Endothelial cell (in vitro differentiated cells): ENCODE results near the gene ANAPC10. TPM values are rescaled to one million over a fixed set of nuclear protein-coding genes. Genes with fewer than 3 reads are reported as not detected.

Experiments
- DNase-seq: peaks from one replicate; pipeline ENCODE4 v3.0.0; 2021; ENCODE audit warnings: low spot score
- H3K27ac Mint-ChIP-seq: one replicate; pipeline ENCODE4 v1.8.0; 2021; ENCODE audit warnings: mixed read lengths, inconsistent platforms; ENCODE audit not compliant: unreplicated experiment
- H3K27me3 Mint-ChIP-seq: one replicate; pipeline ENCODE4 v1.8.0; 2021; ENCODE audit warnings: mild to moderate bottlenecking, moderate library complexity, mixed read lengths, inconsistent platforms; ENCODE audit not compliant: unreplicated experiment
- H3K36me3 Mint-ChIP-seq: one replicate; pipeline ENCODE4 v1.8.0; 2021; ENCODE audit warnings: mild to moderate bottlenecking, low read depth, mixed read lengths, inconsistent platforms; ENCODE audit not compliant: unreplicated experiment
- H3K4me1 Mint-ChIP-seq: one replicate; pipeline ENCODE4 v1.8.0; 2021; ENCODE audit warnings: mild to moderate bottlenecking, mixed read lengths, inconsistent platforms; ENCODE audit not compliant: unreplicated experiment
- H3K4me3 Mint-ChIP-seq: one replicate; pipeline ENCODE4 v1.8.0; 2021; ENCODE audit warnings: mild to moderate bottlenecking, mixed read lengths, inconsistent platforms; ENCODE audit not compliant: unreplicated experiment
- H3K9me3 Mint-ChIP-seq: one replicate; pipeline ENCODE4 v1.8.0; 2021; ENCODE audit warnings: mixed read lengths, inconsistent platforms; ENCODE audit not compliant: unreplicated experiment
- CTCF ChIP-seq: fragments of 200-600 bp; sonication (generic); IDR thresholded peaks from one replicate; pipeline ENCODE4 v1.5.0; 2021; ENCODE audit warnings: antibody characterized with exemption; ENCODE audit not compliant: unreplicated experiment
- total RNA-seq: library from RNA; stranded (reverse); fragmentation: NEBNext Ultra II Directional; extraction: Animal tissue kit (Norgen Biotek cat#: 25700); gene quantifications from one replicate; pipeline ENCODE4 v1.2.1, GENCODE V29; 2021; ENCODE audit not compliant: unreplicated experiment

The ANAPC10 gene
- total RNA-seq, 1 donor from 2014 or later = 20.2 TPM

DNA sequence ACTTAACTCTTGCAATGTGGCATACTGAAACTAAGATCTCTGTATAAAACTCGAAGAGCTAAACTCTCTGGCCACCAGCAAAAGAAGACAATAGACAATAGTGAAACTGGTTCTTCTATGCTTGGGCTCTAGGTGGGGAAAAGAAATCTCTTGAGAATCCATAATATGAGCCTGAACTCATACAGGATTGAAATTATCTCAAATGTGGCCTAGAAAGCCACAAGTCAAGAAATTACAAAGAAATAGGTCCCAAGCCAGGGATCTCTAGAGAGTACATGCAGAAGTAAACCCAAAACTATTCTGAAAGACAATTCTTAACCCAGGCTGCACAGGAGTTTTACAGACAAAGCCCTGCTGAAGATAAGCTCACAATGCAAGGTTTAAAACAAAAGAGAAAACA is 127.4 kb downstream of the ANAPC10 start:
- Mint-ChIP-seq H3K27ac (no peak overlapping the region), H3K9me3 (no peaks in the 10 kb centered on the region), H3K27me3 (peaks cover 2% of the 10 kb centered on the region), H3K36me3 (no peaks in the 10 kb centered on the region), H3K4me1 (peaks cover 3% of the 10 kb centered on the region), H3K4me3 (no peak overlapping the region)
- DNase-seq = no peak
- TF ChIP-seq CTCF = no peak

- Mint-ChIP-seq H3K4me3 (no peak overlapping the region), H3K9me3 (no peaks in the 10 kb centered on the region), H3K27ac (no peak overlapping the region), H3K36me3 (no peaks in the 10 kb centered on the region), H3K27me3 (peaks cover 2% of the 10 kb centered on the region), H3K4me1 (peaks cover 3% of the 10 kb centered on the region)
- no peak for DNase-seq
- TF ChIP-seq CTCF = no peak
These were observed 128.2 kb downstream of the ANAPC10 start for GRCh38 chr4:144969821-144970220.

DNA sequence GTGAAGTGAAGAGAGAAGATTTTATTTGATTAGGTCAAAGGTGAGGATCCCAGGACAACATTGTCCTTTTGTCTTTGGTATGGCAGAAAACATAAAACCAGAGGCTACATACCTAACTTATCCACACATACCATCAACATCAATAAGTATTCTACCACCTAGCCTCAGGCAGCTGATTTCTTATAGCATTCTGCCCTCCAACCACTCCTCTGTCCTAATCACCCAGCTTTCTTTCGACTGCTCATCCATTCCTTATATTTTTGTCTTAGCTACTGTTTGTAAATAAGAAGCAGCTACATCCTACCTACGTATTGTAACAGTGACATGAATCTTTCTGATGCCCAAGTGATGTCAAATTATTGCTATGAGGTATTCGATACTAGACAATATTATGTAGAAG is 129.4 kb downstream of the ANAPC10 start:
- no peak for DNase-seq
- Mint-ChIP-seq H3K9me3 (no peaks in the 10 kb centered on the region), H3K27me3 (peaks cover 2% of the 10 kb centered on the region), H3K4me3 (no peak overlapping the region), H3K4me1 (peaks cover 3% of the 10 kb centered on the region), H3K36me3 (no peaks in the 10 kb centered on the region), H3K27ac (no peak overlapping the region)
- no peak for TF ChIP-seq CTCF

DNA sequence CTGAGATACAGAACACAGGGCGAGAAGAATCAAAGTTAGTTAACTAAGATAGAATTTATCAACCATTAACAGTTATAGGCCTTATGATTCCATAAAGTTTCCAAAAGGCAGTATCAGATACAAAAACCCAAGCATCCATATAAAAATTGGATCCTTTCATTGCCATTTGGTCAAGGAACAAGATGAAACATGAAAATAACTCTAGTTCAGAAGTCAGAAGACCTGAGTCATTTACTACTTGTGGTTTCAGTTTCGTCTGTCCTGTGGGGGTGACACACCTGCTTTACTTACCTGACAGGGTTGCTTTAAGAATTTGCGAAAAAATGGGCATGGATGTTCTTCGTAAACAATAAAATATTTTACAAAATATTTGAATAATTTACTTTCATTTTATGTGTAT is 130.8 kb downstream of the ANAPC10 start:
- no peak for TF ChIP-seq CTCF
- Mint-ChIP-seq H3K4me1 (peaks cover 3% of the 10 kb centered on the region), H3K9me3 (no peaks in the 10 kb centered on the region), H3K27ac (no peak overlapping the region), H3K36me3 (no peaks in the 10 kb centered on the region), H3K4me3 (no peak overlapping the region), H3K27me3 (peaks cover 2% of the 10 kb centered on the region)
- no peak for DNase-seq

GRCh38 chr4:144962300-144962699 is 135.7 kb downstream of the ANAPC10 start:
- Mint-ChIP-seq H3K4me3 (no peak overlapping the region), H3K4me1 (no peaks in the 10 kb centered on the region), H3K27me3 (peaks cover 4% of the 10 kb centered on the region), H3K27ac (no peak overlapping the region), H3K36me3 (no peaks in the 10 kb centered on the region), H3K9me3 (peaks cover 7% of the 10 kb centered on the region)
- no peak for DNase-seq
- TF ChIP-seq CTCF = no peak
